Activated B cell treated with CpG ODN at 0.5 μM for 24 hours (primary cell): Measurements from ENCODE around the gene SLC13A4. TPM values are rescaled to one million over a fixed set of nuclear protein-coding genes. Genes with fewer than 3 reads are reported as not detected.
"Not testable (repeated sequence)": the region's sequence is repeated elsewhere in the genome, so short reads cannot be mapped to it uniquely, and the experiment has no call there.

Experiments used
- ATAC-seq: fragments of 200-7000 bp; cut with Tn5 transposase; one replicate; pipeline ENCODE4 v1.10.0; 2021; ENCODE audit warnings: low read depth, mild to moderate bottlenecking, moderate library complexity
- CTCF ChIA-PET: fragments of 350-600 bp; sonication (Branson Sonifier 250); formaldehyde crosslinking; loops from one replicate; lab custom pipeline; 2021; ENCODE audit warnings: antibody characterized with exemption; lab: Charles Lee
- POLR2A ChIA-PET: fragments of 350-600 bp; sonication (Branson Sonifier 250); formaldehyde crosslinking; loops from one replicate; lab custom pipeline; 2021; ENCODE audit warnings: antibody characterized with exemption; lab: Charles Lee
- DNase-seq: peaks from one replicate; pipeline ENCODE4 v3.0.0; 2022
- H3K27ac Mint-ChIP-seq: one replicate; pipeline ENCODE4 v1.8.0; 2020; ENCODE audit warnings: mixed read lengths
- H3K27me3 Mint-ChIP-seq: one replicate; pipeline ENCODE4 v1.8.0; 2021; ENCODE audit warnings: mixed read lengths
- H3K36me3 Mint-ChIP-seq: one replicate; pipeline ENCODE4 v1.8.0; 2021; ENCODE audit warnings: low read depth, mixed read lengths
- H3K4me1 Mint-ChIP-seq: one replicate; pipeline ENCODE4 v1.8.0; 2021; ENCODE audit warnings: mixed read lengths
- H3K4me3 Mint-ChIP-seq: one replicate; pipeline ENCODE4 v1.8.0; 2020; ENCODE audit warnings: mild to moderate bottlenecking, mixed read lengths
- H3K9me3 Mint-ChIP-seq: one replicate; pipeline ENCODE4 v1.8.0; 2020; ENCODE audit warnings: mixed read lengths
- CTCF ChIP-seq: fragments of 200-600 bp; IDR thresholded peaks from one replicate; pipeline ENCODE4 v1.8.0; 2022; ENCODE audit warnings: antibody characterized with exemption, mild to moderate bottlenecking
- intact Hi-C: fragments of 100-400 bp; cut with micrococcal nuclease; formaldehyde crosslinking; loops from one replicate; pipeline ENCODE4 v1.15.1; 2024
- total RNA-seq: library from RNA; stranded (reverse); gene quantifications from 2 replicates; pipeline ENCODE4 v1.2.3, GENCODE V29; 2022

SLC13A4 gene
- total RNA-seq, 1 donor from 2014 or later, result not detected

DNA sequence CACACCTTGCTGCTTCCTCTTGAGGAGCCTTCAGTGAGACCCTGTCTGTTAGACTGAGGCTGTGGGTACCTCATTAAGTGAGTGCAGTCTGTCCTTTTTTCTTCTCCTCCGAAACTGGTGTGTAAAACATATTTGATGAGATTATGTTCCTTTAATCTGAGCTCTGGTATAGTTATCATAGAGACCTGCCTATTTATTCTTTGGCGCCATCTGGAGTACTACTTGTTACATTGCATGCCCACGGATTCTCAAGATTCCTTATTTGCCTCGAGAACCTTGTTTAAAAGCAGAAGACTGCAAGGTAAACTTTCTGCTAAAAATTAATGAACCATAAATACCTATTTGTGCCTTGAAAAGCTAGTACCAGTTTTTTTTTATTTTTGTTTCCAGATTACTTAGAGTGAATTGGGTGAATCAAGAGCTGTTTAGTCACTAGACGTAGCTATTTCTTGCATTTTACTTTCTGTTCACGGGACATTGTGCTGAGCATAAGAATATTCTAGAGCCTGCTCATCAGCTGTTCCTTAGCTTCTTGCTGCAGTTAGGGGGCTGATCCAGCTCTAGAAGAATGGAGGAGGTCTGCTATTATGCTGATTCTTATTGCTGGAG, 82.6 kb downstream of the SLC13A4 start:
- no peak overlapping the region for H3K4me3 Mint-ChIP-seq
- peaks cover 70% of the 10 kb centered on the region for H3K36me3 Mint-ChIP-seq
- TF ChIP-seq CTCF, result peak; percentile 73
- H3K4me1 Mint-ChIP-seq, result no peaks in the 10 kb centered on the region
- no peak overlapping the region for H3K27ac Mint-ChIP-seq
- ATAC-seq (peak; percentile 62), DNase-seq (no peak)
- POLR2A ChIA-PET, result no interaction called here
- intact Hi-C loops, result loop anchor here (1.0 kb wide), 3 partner anchors 133 to 371 kb away; no protein-coding TSS in a partner anchor
- no peaks in the 10 kb centered on the region for H3K27me3 Mint-ChIP-seq
- H3K9me3 Mint-ChIP-seq, result no peaks in the 10 kb centered on the region
- CTCF ChIA-PET, result interaction anchor here (0.6 to 6.1 kb wide), 20 partner anchors 12 to 764 kb away, joined by 3 to 81 read pairs (median 4); no protein-coding TSS in a partner anchor

GRCh38 chr7:135644729-135645128, 83.3 kb downstream of the SLC13A4 start:
- no peak for TF ChIP-seq CTCF
- no peak for ATAC-seq
- no peaks in the 10 kb centered on the region for H3K27me3 Mint-ChIP-seq
- no peaks in the 10 kb centered on the region for H3K9me3 Mint-ChIP-seq
- intact Hi-C loops, result loop anchor here (1.0 kb wide), 3 partner anchors 132 to 370 kb away; no protein-coding TSS in a partner anchor
- ChIA-PET POLR2A (no interaction called here), CTCF (interaction anchor here (0.6 to 6.1 kb wide), 15 partner anchors 11 to 369 kb away, joined by 3 to 81 read pairs (median 4); no protein-coding TSS in a partner anchor)
- H3K36me3 Mint-ChIP-seq, result peaks cover 73% of the 10 kb centered on the region
- H3K27ac Mint-ChIP-seq, result no peak overlapping the region
- no peak overlapping the region for H3K4me3 Mint-ChIP-seq
- H3K4me1 Mint-ChIP-seq, result no peaks in the 10 kb centered on the region
- no peak for DNase-seq

DNA sequence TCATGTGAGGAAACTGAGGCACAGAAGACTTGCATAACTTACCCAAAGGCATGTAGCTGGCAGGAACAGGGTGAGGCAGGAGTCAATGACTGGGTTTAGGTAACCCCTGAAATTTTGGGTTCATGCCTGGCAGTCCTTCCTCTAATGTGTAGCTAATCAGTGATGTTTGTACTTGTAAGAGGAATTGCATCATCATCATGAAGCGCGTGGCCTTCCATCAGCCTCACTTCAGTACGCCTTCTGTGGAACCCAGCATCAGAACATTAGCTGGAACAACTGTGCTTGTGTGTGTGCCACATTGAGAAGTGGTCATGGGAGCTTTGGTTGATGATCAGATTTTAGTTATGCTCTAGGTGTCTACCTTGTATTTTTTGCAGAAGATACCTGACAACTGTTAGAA, 83.8 kb downstream of the SLC13A4 start:
- TF ChIP-seq CTCF, result no peak
- H3K4me1 Mint-ChIP-seq, result no peaks in the 10 kb centered on the region
- DNase-seq, result no peak
- H3K4me3 Mint-ChIP-seq, result no peak overlapping the region
- no peak for ATAC-seq
- peaks cover 78% of the 10 kb centered on the region for H3K36me3 Mint-ChIP-seq
- H3K9me3 Mint-ChIP-seq, result no peaks in the 10 kb centered on the region
- H3K27me3 Mint-ChIP-seq, result no peaks in the 10 kb centered on the region
- ChIA-PET POLR2A (interaction anchor here (1.6 kb wide), 1 partner anchor 18 kb away, joined by 3 read pairs; the partner anchor contains the start of gene STMP1), CTCF (interaction anchor here (1.3 to 6.1 kb wide), 6 partner anchors 18 to 369 kb away, joined by 3 to 81 read pairs (median 8); partner anchors contain the start of gene STMP1)
- intact Hi-C loops, result no loop called here
- H3K27ac Mint-ChIP-seq, result peak overlapping the region; percentile 14

DNA sequence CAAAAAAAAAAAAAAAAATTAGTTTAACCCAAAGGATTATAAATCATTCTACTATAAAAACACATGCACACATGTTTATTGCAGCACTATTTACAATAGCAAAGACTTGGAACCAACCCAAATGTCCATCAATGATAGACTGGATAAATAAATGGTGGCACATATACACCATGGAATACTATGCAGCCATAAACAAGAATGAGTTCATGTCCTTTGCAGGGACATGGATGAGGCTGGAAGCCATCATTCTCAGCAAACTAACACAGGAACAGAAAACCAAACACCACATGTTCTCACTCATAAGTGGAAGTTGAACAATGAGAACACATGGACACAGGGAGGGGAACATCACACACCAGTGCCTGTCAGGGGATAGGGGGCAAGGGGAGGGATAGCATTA, 88.3 kb downstream of the SLC13A4 start:
- POLR2A ChIA-PET, ATAC-seq, intact Hi-C loops, H3K4me1 Mint-ChIP-seq, H3K4me3 Mint-ChIP-seq, H3K27me3 Mint-ChIP-seq, DNase-seq, H3K9me3 Mint-ChIP-seq, H3K27ac Mint-ChIP-seq: not testable (repeated sequence)
- CTCF ChIA-PET, result interaction anchor here (1.1 kb wide), 1 partner anchor 359 kb away, joined by 3 read pairs; no protein-coding TSS in a partner anchor
- H3K36me3 Mint-ChIP-seq, result peaks cover 77% of the 10 kb centered on the region

DNA sequence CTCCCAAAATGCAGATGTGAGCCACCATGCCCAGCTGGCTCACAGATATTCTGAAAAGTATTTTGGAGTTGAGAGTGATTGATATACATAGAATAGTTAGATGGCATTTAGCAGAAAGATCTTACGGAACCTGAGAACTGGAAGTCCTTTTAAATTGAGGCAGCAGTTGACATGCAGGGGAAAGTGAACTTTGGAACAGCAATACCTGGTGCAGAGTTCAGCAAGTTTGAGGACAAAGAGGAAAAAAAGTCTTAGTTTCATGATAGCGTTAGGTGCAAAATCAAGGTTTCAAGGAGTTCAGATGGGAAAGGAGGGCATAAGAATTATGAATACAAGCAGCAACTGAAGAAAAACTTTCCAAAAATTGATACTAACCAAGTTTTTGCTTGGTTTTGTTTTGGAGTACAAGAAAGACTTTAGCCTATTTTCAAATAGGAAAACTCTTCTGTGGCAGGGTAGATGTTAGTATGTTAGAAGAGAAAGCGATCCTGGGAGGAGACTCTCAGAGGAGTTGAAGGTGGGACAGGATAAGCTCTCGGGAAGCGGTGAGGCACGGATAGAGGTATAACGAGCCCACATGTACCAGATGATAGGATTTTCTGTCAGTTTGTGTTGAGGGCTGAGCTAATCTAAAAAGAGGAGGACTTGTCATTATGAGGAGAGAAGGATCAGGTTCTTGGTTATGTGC, 93.7 kb downstream of the SLC13A4 start:
- no peaks in the 10 kb centered on the region for H3K9me3 Mint-ChIP-seq
- H3K27me3 Mint-ChIP-seq, result no peaks in the 10 kb centered on the region
- H3K4me3 Mint-ChIP-seq, result no peak overlapping the region
- ATAC-seq (no peak), DNase-seq (no peak)
- H3K4me1 Mint-ChIP-seq, result no peaks in the 10 kb centered on the region
- H3K27ac Mint-ChIP-seq, result no peak overlapping the region
- peaks cover 72% of the 10 kb centered on the region for H3K36me3 Mint-ChIP-seq
- TF ChIP-seq CTCF, result no peak
- CTCF ChIA-PET, result interaction anchor here (1.6 kb wide), 1 partner anchor 11 kb away, joined by 4 read pairs; no protein-coding TSS in a partner anchor
- POLR2A ChIA-PET, result no interaction called here
- intact Hi-C loops, result no loop called here

Other genes with a start within 250 kb of the SLC13A4 start
- 34.4 and 36.8 TPM in 2 replicates for gene CNOT4, start 218.1 kb downstream of the SLC13A4 start, total RNA-seq
- gene NUP205, start 170.3 kb downstream of the SLC13A4 start, total RNA-seq, result 75.1 and 84.1 TPM in 2 replicates
- gene STMP1, start 65.7 kb downstream of the SLC13A4 start, total RNA-seq, result 24.2 and 26.2 TPM in 2 replicates
- gene FAM180A, start 20.6 kb upstream of the SLC13A4 start, total RNA-seq, result not detected in 2 replicates
- 130 and 137 TPM in 2 replicates for gene MTPN, start 249.2 kb upstream of the SLC13A4 start, total RNA-seq